NCI-H1436 treated with DMSO at 0.1 percent for 48 hours (cell line): ENCODE measurements around the gene JUND.

Source experiments
- DNase-seq: peaks from one replicate; lab custom pipeline; 2025; lab: John Stamatoyannopoulos, UW

Gene JUND

DNA sequence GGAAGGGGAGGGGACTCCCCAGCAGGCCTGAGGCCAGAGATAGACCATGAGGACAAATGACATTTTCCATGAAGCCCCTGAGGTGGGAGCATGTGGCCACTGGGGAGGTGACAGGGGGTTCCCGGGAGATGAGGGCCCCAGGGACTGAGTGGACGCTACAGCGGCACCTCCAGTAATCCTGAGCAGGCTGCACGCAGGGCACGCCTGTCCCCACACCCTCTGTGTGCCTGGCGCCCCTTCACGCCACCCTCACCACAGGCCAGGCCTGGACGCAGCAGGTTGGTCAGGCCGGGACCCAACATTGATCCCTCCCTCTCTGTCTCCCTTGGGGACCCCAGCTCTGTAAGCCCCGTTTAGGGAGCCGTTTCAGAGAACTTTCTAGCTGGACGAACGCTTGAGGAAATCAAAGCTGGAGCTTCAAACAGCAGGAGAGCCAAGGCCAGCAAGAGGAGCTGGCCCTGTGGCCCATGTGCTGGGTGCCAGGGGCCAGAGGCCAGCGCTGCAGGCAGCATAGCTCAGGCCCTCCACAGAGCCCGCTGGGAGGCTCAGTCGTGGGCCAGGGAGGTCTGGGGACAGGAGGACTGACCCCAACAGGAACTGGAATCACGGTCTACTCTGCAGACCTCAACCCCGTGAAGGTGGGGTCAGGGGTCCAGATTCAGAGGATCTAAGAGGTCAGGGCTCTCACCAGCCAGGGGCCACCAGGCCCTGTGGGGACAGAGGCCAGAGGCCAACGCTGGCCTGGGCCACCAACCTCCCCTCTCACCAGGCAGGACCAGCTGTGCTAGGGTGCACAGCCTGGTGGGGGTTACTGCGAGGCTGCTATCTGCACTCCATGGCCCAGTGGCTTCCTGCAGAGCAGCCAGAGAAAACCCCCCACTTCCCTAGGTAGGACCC lies 26.9 kb upstream of the JUND start:
- no peak for DNase-seq

DNA sequence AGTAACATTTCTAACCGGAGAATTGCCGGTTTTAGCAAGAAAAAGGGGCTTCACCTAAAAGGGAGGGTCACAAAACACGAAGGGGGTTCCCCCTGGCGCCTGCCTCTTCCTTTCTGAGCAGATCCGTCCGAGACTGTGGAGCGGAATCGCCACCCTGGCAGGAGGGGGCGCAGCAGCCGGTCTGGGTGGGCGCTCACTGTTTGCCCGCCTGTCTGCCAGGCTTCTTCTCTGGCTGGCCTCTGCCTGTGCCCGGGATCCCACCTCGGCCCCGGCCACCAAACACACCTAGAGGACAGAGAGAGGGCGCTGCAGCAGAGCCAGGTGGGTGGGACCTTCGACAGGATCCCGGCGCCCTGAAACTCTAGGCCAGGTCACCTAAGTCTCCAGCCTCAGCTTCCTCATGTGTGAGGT lies 25.9 kb upstream of the JUND start:
- no peak for DNase-seq

DNA sequence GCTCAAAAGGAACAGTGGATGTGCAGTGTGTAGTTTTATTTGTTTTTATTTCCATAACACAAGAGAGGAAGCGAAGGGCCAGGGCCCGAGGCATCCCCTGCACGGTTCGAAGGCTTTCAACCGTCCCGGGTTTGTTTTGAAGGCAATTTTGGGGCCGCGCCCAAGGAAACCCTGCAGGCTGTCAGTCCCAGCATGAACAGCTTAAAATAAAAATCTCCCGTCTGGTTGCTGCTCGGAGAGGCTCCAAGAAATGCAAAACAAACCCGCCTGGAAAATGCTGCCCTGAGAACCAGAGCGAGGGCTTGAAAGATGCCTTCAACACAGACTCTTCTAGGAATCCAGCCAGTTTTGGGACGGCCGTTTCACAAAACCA lies 25.5 kb upstream of the JUND start:
- DNase-seq = no peak

DNA sequence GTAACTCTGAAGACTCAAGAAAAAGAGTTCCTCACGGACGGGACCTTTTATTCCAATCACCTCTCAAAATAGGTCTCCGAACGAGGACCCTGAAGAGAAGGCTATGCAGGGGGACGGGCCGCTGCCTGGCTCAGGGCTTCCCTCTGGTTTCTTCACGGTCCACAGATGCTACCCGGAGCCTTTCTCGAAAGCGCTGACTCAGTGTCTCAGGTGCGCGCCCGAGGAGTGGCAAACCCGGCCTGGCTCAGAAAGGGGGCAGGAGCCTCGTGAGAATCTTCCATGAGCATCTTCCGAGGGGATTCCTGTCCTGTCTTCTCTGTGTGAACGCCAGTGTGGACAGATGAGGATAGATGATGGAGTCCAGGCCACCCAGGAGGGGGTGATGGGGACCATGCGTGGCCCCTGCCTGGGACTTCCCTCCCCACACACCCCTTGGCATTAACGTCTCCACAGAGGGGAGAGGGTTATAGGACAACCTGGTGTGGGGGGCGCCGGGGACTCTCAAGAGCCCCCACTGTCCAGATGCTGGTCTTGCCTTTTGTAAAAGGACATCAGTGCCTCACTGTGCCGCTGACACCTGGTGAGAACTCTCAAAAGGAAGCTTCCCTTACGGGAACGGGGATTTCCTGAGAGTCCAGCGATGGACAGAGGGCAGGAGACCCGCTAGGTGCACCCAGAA lies 24.9 kb upstream of the JUND start:
- no peak for DNase-seq

DNA sequence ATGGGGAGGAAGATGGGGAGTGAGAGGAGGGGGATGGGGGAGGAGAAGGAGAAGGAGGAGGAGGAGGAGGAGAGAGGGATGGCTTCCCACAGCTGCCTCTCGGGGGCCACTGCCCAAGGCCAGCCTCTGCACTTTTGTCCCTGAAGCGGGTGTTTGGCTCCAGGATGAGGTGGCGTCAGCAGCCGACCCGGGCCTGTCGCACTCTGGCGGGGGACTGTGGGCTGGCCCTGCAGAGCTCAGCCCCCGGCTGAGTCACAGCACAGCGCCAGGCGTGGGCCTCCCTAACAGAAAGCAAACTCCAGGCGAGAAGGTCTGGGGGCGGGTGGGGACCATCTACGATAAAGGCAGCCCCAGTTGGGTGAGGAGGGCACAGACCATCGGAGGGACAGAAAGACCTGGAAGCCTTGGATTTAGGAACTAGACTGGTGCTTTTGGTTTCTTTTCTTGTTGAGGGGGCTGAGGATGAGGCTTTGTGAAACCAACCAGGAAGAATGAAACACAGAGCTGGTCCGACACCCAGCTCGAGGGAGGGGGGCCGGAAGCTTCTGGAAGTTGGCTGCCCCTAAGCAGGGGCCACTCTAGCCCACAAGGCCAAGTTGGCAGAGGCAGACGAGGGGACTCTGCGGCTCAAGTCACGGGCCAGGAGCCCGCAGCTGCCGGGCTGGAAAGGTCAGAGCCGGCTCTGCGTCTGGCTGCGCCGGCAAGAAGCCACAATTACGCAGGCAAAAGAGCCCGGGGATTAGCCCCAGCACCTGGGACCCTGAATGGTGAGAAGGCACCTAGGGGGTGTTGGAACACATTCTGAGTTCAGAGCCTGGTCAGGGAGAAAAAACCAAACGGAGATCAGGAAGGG lies 23.3 kb upstream of the JUND start:
- DNase-seq = no peak

DNA sequence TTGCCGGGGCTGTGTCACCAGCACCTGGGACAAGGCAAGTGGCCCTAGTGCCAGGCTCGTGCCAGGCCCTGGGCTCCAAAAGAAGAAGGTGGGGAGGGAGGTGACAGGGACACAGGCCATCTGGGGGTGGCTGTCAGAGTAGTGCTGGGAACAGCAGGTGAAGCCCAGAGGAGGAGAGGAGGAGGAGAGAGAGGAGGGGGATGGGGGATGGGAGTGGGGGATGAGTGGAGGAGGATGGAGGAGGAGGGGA lies 22.7 kb upstream of the JUND start:
- no peak for DNase-seq

DNA sequence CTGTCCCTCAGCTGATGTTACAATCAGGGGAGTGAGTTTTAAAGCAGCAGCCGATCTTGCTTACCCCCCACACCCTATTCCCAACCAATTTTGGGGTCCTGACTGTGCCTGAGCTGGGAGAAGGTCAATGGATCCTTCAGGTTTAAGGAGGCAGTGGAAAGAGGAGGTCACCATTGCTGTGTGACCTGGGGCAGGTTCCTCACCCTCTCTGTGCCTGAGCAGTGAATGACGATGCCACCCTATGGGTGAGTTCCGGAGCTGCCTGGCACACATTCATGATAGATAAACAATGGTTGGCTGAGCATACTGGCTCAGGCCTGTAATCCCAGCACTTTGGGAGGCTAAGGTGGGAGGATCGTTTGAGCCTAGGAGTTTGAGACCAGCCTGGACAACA lies 20.3 kb upstream of the JUND start:
- no peak for DNase-seq

DNA sequence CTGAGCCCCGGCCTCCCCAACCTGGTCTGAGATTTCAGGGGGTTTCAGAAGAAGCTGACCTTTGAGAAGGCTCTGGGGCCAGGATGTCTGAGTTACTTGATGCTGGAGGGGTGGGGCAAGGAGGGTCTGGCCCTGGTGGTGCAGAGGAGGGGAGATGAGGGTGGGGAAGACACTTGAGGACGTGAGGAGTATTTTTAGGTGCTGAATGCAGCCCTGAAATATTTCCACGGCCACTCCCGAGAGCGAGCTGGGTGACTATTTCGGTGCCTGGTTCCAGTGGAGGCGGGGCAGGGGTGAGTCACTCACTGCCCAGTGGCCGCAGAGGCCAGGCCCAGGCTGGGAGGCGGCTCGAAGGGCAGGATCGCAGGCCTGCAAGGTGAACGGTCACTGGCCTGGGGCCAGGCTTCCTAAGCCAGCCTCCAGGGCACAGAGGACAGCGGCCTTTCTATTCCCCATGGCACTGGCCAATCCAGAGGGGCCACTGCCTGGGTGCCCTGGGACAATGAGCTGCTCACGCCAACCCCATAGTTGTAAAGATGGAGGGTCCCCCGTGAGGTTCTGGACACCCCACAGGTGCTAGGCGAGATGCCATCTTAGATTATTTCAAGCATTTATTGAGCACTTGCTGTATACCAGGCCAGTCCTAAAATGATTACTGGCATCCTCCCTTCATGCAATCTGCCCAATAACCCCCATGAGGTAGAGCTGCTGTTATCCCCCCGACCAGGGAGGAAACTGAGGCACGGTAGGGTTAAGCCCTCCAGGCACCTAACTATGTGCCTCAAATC lies 19.7 kb upstream of the JUND start:
- no peak for DNase-seq

DNA sequence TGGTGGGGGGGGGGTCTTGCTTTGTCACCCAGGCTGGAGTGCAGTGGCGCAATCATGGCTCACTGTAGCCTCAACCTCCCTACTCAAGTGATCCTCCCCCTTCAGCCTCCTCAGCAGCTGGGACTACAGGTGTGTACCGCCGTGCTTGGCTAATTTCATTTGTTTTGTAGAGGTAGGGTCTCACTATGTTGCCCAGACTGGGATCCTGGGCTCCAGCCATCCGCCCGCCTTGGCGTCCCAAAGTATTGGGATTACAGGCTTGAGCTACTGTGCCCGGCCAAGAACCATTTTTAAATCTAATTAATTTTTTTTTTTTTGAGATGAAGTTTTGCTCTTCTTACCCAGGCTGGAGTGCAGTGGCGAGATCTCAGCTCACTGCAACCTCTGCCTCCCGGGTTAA lies 18.2 kb upstream of the JUND start:
- no peak for DNase-seq

DNA sequence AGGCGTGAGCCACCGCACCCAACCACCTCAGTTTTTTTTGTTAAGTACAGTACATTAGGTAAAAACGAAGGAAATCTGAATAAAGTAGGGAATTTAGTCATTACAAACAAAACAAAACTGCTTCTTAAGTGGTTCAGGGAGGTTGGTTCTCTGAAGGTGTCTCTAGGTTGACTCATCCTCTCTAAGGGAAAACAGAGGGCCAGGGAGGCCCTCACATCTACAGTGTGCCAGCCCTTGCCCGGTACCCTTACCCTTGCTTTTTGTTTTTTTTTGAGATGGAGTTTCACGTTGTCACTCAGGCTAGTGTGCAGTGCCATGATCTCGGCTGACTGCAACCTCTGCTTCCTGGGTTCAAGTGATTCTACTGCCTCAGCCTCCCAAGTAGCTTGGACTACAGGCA lies 17.2 kb upstream of the JUND start:
- DNase-seq = no peak

DNA sequence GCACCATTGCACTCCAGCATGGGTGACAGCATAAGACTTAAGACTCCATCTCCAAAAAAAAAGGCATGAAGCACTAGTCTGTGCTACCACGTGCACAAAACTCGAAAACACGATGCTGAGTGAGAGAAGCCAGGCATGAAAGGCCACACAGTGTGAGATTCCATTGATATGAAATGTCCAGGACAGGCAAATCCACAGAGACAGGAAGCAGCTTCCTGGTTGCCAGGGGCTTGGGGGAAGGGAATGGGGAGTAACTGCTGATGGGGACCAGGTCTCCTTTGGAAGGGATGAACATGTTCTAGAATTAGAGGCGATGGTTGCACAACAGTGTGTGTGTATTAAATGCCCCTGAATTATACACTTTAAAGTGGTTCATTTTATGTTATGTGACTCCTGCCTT lies 15.9 kb upstream of the JUND start:
- DNase-seq = no peak

DNA sequence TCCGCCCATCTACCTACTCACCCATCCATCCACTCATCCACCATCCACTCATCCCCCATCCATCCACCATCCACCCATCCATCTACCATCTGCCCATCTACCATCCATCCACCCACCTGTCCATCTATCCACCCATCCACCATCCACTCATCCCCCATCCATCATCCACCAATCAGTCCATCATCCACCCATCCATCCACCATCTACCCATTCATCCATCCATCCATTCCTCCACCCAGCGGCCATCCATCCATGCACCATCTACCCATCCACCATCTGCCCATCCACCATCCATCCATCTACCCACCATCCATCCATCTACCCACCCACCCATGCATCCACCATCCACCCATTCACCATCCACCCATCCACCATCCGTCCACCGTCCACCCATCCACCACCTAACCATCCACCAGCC lies 13.6 kb upstream of the JUND start:
- no peak for DNase-seq

DNA sequence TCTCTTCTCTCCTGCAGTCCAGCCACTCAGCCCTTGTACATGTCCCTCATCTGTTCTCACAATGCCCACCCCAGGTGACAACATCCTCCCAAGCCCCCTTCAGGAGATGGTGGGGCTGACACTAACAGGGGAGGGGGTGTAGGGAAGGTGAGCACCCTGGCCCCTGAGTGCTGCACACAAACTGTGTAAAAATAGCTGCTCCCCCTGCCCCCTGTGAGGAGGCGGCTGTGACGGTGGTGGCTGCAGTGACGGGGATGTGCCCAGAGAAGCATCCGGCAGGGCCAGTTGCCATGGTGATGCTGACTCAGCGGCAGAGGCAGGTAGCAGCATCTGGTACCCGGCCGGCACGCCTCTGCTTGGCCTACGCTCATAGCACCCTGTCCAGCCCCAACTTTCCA lies 13.0 kb upstream of the JUND start:
- DNase-seq = no peak

DNA sequence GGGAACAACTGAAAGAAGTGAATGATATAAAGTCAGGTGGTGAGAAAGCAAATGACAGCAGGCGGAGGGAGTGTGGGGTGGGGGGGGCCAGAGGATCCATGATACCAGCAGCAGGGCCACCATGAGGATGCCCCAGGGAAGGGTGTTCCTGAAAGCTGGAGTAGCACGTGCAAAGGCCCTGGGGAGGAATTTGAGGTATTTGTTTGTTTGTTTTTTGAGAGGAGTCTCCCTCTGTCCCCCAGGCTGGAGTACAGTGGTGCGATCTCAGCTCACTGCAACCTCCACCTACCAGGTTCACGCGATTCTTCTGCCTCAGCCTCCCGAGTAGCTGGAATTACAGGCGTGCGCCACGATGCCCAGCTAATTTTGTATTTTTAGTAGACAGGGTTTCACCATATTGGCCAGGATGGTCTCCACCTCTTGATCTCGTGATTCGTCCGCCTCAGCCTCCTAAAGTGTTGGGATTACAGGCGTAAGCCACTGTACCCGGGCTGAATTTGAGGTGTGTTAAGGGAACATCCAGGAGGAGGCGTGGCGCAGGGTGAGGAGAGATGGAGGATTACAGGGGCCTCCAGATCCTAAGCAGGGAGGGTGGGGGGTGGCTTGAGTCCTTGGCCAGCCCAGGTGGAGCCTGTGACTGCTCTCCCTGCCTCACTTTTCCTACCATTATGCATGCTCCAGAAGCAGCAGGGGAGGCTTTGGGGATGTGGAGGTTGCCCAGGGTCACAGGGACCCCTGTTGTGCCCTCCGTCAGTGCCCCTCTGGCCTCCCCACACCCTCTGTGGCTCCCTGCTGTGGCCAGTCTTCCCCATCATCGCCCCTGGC lies 12.4 kb upstream of the JUND start:
- no peak for DNase-seq

DNA sequence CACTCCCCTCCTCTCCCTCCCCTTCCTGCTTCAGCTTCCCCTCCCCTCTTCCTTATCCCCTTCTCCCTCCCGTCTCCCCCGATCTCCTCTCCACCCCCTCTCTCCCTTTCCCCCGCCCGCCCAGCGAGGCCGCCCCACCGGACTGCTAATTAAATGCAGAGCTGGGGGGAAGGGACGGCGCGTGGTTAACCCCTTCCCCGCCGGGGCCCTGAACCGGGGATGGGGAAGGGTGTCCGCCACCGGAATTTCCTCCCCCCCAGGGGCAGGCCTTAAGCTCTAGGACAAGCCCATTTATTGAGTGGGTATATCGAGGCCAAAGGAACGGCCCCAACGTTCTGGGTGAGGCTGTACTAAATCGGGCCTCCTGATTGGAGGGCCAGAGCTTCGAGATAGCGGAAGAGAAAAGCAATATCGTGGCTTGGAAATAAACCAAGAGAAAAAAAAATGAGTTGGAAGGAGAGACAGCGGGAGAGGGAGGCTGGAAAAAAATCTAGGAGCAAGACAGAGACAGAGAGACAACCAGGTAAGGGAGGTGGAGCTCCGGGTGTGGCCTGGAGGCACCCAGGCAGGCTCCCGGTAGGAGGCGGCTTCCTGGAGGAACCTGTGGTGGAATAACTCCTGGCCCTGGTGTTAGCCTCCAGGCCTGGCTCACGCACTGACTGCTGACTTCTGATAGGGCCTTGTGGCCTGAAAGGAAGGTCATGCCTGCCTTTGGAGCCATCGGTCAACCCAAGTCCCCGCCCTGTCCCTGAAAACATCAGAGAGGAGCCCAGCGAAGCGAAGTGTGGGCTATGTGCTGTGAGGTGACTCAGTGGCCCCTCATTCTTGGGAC lies 11.6 kb upstream of the JUND start:
- no peak for DNase-seq

DNA sequence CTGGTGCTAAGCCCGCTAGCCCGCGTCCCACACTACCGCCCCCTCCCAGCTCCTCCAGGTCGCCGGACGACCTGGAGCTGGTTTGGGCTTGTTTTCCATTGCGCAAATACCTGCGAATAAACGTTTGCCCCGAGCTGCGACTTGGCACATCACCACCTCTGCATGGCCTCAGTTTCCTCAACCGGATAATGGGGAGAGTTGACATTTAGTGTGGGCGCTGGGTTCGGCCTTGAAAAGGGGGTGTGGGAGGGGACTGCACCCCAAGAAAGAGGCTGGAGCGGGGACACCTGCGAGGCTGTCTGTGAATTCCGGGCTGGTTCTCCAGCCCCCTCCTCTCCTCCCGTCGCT lies 11.0 kb upstream of the JUND start:
- no peak for DNase-seq

DNA sequence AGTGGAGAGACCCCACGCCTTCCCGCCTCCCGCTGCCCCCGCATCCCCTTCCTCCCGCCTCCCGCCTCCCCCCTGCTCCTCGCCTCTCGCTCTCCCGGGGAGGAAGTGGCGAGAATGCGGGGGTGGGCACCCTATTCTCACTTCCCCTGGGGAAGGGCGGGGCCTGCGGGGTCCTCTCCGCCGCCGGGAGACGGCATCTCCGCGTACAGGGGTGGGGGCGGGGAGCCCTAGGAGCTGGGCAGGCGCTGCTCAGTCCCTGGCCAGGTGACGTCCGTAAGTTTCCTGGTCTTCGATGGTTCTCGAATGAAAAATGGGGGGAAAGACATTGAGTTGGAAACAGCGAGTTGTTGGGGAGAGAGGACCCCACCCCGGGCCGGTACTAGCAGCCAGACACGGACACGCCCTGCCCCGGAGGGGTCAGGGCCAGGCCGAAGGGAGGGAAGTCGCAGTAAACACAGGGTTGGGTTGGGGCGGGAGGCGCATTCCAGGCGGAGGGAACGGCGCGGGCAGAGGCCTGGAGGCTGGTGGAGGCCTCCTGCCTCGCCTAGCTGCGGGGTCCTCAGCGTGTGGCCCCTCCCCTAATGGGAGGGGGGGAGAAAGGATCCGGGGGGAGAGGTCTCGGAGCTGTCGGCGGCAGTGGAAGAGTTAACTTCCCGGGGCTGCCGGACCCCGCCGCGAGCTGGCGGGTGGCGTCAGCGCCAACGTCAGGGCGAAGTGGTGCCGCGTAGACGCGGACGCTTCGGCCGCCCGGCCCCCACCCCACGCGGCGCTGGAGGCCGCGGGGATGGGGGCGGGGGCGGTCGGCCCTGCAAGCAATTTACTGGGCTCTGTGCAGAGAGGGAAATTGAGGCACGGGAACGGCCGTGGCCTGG lies 10.4 kb upstream of the JUND start:
- no peak for DNase-seq

DNA sequence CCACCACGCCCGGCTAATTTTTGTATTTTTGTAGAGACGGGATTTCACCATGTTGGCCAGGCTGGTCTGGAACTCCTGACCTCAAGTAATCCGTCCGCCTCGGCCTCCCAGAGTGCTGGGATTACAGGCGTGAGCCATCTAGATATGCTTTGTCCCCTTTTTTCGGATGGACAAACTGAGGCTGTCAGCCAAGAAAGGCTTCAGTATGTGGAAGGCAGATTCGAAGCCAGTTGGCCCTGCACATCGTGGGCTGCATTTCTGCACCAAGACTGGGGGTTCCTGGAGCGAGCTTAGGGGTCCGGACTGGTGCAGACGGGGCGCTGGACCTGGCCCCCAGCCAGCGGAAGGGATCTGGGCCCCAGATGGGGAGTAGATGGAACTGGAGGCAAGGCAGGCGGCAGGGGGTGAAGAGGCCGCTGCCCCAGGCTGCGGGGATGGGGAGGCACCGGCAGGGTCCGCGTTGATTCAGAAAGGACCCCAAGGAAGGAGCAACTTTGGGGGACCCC lies 9.7 kb upstream of the JUND start:
- no peak for DNase-seq

DNA sequence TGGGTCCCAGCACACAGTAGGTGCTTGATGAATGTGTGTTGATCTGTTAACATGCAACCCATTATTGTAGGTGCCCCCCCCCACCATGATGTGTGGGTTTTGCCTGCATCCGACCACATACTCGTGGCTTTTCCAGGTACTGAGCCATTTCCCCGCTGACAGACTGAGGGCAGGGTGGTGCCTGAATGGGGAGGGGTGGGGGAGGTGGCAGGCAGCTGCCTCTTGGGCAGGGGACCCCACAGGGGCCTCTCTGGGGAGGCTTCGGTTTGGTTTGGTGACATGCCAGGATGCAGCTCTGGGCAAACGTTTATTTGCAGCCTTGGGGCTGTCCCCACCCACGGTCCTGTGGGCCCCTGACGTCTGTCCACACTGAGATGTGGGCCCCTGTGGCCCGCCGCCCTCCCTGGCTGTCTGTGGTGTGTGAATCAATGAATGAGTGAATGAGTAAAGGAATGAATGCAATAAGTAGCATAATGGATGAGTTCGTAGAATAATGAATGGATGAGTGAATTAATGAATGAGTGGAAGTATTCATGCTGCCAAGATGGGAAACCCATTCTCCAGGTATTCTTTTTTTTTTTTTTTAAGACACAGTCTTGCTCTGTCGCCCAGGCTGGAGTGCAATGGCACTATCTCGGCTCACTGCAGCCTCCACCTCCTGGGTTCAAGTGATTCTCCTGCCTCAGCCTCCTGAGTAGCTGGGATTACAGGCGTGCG lies 9.0 kb upstream of the JUND start:
- no peak for DNase-seq
